NCI-H2029 treated with DMSO at 0.1 percent for 48 hours (cell line): Measurements from ENCODE around the gene TMEM63A.
"Not testable (repeated sequence)": the region's sequence is repeated elsewhere in the genome, so short reads cannot be mapped to it uniquely, and the experiment has no call there.

Experiments
- DNase-seq: peaks from one replicate; lab custom pipeline; 2025; lab: John Stamatoyannopoulos, UW

TMEM63A gene

GRCh38 chr1:225845097-225845496, 37.1 kb downstream of the TMEM63A start:
- no peak for DNase-seq

- no peak for DNase-seq
Observed at GRCh38 chr1:225844236-225845061, 37.7 kb downstream of the TMEM63A start.

GRCh38 chr1:225843426-225843795, 38.8 kb downstream of the TMEM63A start:
- DNase-seq, result no peak

GRCh38 chr1:225842788-225843425, 39.3 kb downstream of the TMEM63A start:
- DNase-seq, result no peak

- no peak for DNase-seq
Observed at GRCh38 chr1:225842074-225842473, 40.1 kb downstream of the TMEM63A start.

GRCh38 chr1:225840713-225841112, 41.5 kb downstream of the TMEM63A start:
- DNase-seq, result no peak

GRCh38 chr1:225840223-225840610, 42.0 kb downstream of the TMEM63A start:
- DNase-seq, result no peak

GRCh38 chr1:225838793-225839192, 43.4 kb downstream of the TMEM63A start:
- DNase-seq, result no peak

GRCh38 chr1:225836296-225836695, 45.9 kb downstream of the TMEM63A start:
- not testable (repeated sequence) for DNase-seq

- no peak for DNase-seq
Observed at GRCh38 chr1:225835856-225836255, 46.3 kb downstream of the TMEM63A start.

- DNase-seq, result peak; percentile 70
Observed at GRCh38 chr1:225834417-225835329, 47.5 kb downstream of the TMEM63A start.

- no peak for DNase-seq
Observed at GRCh38 chr1:225830841-225831240, 51.3 kb downstream of the TMEM63A start.

- DNase-seq, result no peak
Observed at GRCh38 chr1:225828706-225829345, 53.4 kb downstream of the TMEM63A start.

- DNase-seq, result no peak
Observed at GRCh38 chr1:225827076-225827475, 55.1 kb downstream of the TMEM63A start.

- no peak for DNase-seq
Observed at GRCh38 chr1:225825607-225826007, 56.6 kb downstream of the TMEM63A start.

- DNase-seq, result no peak
Observed at GRCh38 chr1:225825078-225825477, 57.1 kb downstream of the TMEM63A start.

GRCh38 chr1:225824533-225824941, 57.6 kb downstream of the TMEM63A start:
- DNase-seq, result peak; percentile 45

GRCh38 chr1:225823811-225824261, 58.3 kb downstream of the TMEM63A start:
- no peak for DNase-seq

GRCh38 chr1:225822655-225823403, 59.4 kb downstream of the TMEM63A start:
- no peak for DNase-seq

- peak; percentile 26 for DNase-seq
Observed at GRCh38 chr1:225820522-225821120, 61.6 kb downstream of the TMEM63A start.
